Measurements from ENCODE around the gene CEP112. TPM values are rescaled to one million over a fixed set of nuclear protein-coding genes. Genes with fewer than 3 reads are reported as not detected.

The CEP112 gene
- total RNA-seq, 4 donors from 2014 or later, result 15.8 to 50.3 (median 20.2) TPM

- DNase-seq (ENCODE audit: low spot score), result no peak
- peak; percentile 6 for ATAC-seq (ENCODE audit: low FRiP score)
- TF ChIP-seq CTCF (IDR thresholded peaks at IDR 0.05), result no peak
Observed at GRCh38 chr17:66190738-66191592, 968 bp downstream of the CEP112 start.

GRCh38 chr17:66187718-66188117 is 4.2 kb downstream of the CEP112 start:
- ATAC-seq (ENCODE audit: low FRiP score), result no peak
- no peak for DNase-seq (ENCODE audit: low spot score)
- TF ChIP-seq CTCF (IDR thresholded peaks at IDR 0.05), result no peak

GRCh38 chr17:66185862-66186261 is 6.1 kb downstream of the CEP112 start:
- no peak for TF ChIP-seq CTCF (IDR thresholded peaks at IDR 0.05)
- no peak for ATAC-seq (ENCODE audit: low FRiP score)
- no peak for DNase-seq (ENCODE audit: low spot score)

GRCh38 chr17:66184392-66184791 is 7.5 kb downstream of the CEP112 start:
- no peak for TF ChIP-seq CTCF (IDR thresholded peaks at IDR 0.05)
- DNase-seq (ENCODE audit: low spot score), result no peak
- ATAC-seq (ENCODE audit: low FRiP score), result no peak

- no peak for TF ChIP-seq CTCF (IDR thresholded peaks at IDR 0.05)
- ATAC-seq (ENCODE audit: low FRiP score) (no peak), DNase-seq (ENCODE audit: low spot score) (no peak)
Observed at GRCh38 chr17:66183529-66183928, 8.4 kb downstream of the CEP112 start.

GRCh38 chr17:66178642-66179041 is 13.3 kb downstream of the CEP112 start:
- TF ChIP-seq CTCF (IDR thresholded peaks at IDR 0.05), result no peak
- no peak for ATAC-seq (ENCODE audit: low FRiP score)
- no peak for DNase-seq (ENCODE audit: low spot score)

GRCh38 chr17:66177048-66177447 is 14.9 kb downstream of the CEP112 start:
- ATAC-seq (ENCODE audit: low FRiP score), result no peak
- TF ChIP-seq CTCF (IDR thresholded peaks at IDR 0.05), result no peak
- DNase-seq (ENCODE audit: low spot score), result no peak
